HG02884 (cell line): ENCODE results near the gene TEKT5.

ENCODE experiments used
- ATAC-seq: cut with Tn5 transposase; IDR thresholded peaks from one replicate; pipeline ENCODE4 v1.9.1; 2021; ENCODE audit warnings: mild to moderate bottlenecking, moderate library complexity; ENCODE audit not compliant: unreplicated experiment

TEKT5 gene

GRCh38 chr16:10612649-10613179 is 82.0 kb downstream of the TEKT5 start:
- no peak for ATAC-seq

GRCh38 chr16:10611825-10612342 is 82.8 kb downstream of the TEKT5 start:
- no peak for ATAC-seq

DNA sequence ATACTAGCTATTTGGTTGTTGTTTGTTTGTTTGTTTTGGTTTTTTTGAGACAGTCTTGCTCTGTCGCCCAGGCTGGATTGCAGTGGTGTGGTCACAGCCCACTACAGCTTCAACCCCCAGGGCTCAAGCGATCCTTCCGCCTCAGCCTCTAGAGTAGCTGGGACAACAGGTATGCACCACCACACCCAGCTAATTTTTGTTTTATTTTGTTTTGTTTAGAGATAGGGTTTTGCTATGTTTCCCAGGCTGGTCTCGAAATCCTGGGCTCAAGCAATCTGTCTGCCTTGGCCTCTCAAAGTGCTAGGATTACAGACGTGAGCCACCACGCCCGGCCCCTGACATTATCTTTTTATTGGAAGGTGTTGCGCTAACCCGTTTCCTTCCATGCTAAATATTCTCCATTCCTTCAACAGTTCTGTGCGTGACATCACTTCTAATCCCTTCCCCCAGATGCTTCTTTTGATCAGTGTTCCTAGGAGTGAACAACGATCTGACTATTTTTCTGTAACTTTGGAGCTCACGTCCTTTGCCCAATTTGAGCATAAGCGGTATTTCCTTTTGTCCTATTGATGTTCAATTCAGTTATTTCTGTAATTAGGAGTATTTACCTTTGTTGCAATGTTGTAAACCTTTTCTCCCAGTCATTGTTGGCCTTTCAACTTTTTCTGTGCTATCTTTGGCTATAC is 84.1 kb downstream of the TEKT5 start:
- no peak for ATAC-seq

- ATAC-seq, result no peak
Measured at GRCh38 chr16:10609402-10609774, 85.3 kb downstream of the TEKT5 start.

- ATAC-seq, result no peak
Measured at GRCh38 chr16:10608687-10609401, 85.9 kb downstream of the TEKT5 start.

GRCh38 chr16:10607157-10607556 is 87.6 kb downstream of the TEKT5 start:
- ATAC-seq, result no peak

DNA sequence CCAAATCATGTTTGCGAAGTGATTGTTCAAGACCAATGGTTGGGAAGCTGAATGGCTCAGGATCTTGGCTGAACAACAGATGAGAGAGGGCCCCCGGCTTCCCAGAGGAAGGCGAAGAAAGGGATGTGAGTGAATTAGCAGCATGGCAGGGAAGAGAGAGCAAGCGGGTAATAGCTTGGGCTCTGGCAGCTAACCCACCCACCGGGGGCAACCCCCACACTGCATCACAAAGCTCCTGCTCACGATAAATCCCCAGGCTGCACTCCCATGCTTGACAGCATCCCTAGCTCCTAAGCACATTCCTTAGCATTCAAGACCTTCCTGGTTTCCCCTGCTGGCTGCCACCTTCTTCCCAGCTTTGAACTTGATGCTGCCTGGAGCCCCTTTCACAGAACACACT is 88.1 kb downstream of the TEKT5 start:
- ATAC-seq, result no peak

- ATAC-seq, result no peak
Measured at GRCh38 chr16:10605636-10606035, 89.1 kb downstream of the TEKT5 start.

- no peak for ATAC-seq
Measured at GRCh38 chr16:10601444-10602408, 93.0 kb downstream of the TEKT5 start.

DNA sequence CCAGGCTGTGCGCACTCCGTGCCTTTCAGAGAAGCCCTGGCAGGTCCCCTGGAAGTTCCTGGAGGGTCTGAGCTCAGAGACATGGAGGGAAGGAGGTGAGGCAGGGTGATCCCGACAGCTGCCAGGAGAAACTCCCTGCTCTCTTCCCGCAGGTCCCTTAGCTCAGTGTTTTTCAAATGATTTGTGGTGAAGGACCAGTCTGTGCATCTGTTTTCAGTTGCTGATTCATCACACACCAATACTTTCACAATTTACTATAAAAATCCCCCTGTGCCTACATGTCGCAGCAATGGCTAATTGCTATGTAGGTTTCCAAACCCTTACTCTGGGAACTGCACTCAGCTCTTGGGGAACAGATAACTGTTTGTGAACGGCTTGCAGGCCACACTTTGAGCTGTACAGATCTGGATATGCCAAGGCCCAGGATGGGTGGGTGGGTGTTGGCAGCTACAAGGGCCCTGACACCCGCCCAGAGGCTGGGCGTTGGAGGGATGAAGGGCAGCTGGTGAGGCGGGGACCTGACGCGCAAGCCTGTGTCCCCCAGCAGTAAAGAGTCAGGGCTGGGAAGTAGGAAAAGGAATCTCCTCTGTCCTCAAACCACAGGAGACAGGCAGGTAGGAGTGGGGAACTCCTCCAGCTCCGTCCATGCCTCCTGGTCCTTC is 93.8 kb downstream of the TEKT5 start:
- peak; percentile 50 for ATAC-seq

DNA sequence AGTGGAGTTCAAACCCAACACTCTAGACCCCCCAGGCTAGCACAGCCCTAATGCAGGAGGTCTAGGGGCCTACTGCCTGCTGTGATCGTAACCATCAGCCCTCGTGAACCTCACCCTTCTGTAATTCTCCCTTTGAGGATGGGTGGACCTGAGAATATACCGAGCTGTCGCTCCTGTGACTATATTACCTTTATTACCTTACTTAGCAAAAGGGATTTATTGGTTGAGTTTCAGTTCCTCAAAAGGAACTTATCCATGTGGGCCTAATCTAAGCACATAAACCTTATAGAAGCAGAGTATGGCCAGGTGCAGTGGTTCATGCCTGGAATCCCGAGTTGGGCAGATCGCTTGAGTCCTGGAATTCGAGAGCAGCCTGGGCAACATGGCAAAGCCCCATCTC is 95.1 kb downstream of the TEKT5 start:
- no peak for ATAC-seq

DNA sequence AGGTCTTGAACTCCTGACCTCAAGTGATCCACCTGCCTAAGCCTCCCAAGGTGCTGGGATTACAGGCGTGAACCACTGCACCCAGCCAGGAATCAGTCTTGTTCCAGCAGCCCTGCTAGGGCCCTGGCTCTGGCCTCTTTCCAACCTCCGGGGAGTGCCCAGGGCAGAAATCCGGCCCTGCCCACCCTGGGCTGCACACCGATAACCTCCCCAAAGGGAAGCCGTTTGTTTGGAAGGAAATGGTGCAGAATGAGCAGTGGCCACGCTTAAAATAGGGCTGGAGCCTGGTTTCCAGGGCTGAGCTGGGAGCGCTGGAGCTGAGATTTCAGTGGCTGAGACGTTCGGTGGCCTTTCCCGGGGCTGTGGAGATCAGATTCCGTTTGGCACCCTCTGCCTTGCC is 96.6 kb downstream of the TEKT5 start:
- no peak for ATAC-seq

GRCh38 chr16:10597187-10597601 is 97.5 kb downstream of the TEKT5 start:
- ATAC-seq, result no peak

GRCh38 chr16:10594312-10594950 is 100.3 kb downstream of the TEKT5 start:
- ATAC-seq, result no peak

DNA sequence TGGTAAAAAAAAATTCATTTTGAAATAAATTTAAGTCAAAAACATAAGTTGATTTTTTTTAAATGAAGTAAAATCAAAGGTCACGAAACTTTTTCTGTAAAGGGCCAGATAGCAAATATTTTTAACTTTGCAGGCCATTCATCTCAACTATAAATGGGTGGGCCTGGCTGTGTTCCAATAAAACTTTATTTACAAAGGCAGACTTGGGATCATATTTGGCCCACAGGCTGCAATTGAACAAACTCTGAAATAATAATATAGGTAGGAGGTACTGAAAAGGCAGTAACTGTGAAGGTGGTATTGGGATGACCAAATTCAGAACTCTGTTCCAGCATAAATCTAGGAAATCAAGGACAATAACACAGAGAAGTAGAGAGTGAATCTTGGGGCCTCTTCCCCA is 102.1 kb downstream of the TEKT5 start:
- ATAC-seq, result no peak

DNA sequence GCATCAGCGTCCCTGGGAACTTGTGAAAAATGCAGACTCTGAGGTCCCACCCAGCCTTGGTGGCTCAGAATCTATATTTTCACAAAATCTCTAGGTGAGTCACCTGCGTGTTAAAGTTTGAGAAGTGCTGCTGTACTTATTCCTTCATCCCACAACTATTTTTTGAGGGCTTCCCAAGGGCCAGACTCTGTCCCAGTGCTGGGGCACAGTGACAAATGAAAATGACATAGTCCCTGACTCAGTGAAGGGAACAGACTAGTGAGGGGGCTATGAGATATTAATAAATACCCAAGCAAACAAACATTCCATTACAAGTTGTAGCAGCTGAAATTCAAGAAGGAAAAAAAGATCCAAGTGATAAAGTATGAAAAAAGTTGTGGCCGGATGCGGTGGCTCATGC is 104.4 kb downstream of the TEKT5 start:
- no peak for ATAC-seq

- no peak for ATAC-seq
Measured at GRCh38 chr16:10589109-10589508, 105.6 kb downstream of the TEKT5 start.

DNA sequence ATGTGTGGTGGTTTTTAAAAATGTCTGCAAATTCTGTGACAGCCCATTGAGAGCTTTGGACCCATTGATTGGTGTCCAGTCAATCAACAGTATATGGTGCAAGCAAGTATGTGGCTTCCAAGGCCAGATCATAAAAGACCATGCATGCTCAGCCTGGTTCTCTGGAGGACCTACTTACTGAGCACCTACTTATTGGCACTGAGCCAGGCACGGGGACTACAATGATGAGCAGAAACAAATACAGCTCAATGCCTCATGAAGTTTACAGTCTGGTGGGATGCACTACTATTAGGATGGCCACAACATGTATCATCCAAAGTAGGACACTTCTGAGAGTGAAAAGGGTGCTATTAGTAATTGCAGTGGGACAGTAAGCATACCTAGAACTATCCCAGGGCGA is 107.1 kb downstream of the TEKT5 start:
- no peak for ATAC-seq

DNA sequence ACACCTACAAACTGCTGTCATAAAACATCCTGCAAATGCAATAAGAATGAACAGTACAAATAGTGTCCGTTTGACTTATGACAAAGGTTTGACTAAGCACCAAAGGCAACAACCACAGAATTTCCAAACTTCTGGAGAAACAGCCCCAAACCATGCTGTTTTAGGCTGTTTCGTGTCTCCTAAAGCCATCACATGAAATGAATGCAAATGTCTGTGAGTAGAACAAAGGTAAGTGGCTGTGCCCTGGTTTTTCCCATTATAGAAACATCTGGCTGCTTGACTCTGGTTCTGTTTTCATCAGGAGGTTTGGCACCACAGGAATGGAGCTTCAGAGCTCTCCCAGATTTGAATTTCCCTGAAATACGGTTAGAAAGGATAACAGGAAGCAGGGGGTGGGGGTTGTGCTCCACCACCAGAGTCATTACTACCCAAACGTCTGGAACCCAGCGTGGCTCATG is 109.7 kb downstream of the TEKT5 start:
- ATAC-seq, result no peak

DNA sequence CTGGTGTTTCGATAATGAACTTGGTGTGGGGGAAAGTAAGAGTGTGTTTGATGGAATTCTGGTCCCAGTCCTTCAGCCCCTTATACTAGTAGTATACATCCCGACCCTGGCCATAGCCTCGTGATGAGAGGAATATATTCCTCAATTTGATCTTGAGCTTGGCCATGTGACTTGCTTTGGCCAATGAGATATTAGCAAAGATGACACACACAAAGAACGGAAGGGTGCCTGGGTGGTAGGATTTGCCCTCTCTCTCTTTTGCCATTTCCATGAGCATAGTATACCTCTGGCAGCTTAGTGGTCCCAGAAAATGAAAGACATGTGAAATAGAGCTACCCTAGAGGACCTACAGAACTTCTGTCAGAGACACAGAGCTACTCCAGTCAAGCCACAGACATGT is 111.5 kb downstream of the TEKT5 start:
- ATAC-seq, result no peak
